Activated CD4-positive, CD25-positive, alpha-beta regulatory T cell treated with anti-CD3 and anti-CD28 coated beads, Interleukin-2, amount 50 U/mL, for 16 hours (primary cell): ENCODE measurements around the gene PHOX2B.
"Not testable (repeated sequence)": the region's sequence is repeated elsewhere in the genome, so short reads cannot be mapped to it uniquely, and the experiment has no call there.

Experiments
- DNase-seq: peaks from one replicate; pipeline ENCODE4 v3.0.0-alpha.2; 2020; ENCODE audit warnings: low read depth, low spot score

Gene PHOX2B

DNA sequence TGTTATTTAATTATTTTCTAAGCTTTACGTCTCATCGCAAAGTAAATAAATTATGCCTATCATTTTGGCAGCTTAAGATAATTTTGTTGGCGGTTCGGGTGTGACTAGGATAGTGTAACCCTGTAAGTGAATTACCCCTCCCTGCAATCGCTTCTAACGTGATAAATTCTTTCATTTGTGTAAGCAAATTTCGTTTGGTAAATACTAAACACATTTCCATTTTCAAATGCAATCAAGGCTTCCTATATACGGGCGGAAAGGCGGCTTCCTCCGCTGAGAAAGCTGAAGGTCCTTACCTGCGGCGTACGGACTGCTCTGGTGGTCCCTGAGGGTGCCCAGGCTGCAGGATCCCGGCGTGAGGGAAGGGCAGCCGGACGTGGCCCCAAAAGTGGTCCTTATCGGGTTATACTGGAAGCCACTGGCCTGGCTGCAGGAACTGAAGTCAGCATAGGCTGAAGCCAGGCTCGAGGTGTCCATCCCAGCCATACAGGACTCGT, 403 bp downstream of the PHOX2B start:
- no peak for DNase-seq

DNA sequence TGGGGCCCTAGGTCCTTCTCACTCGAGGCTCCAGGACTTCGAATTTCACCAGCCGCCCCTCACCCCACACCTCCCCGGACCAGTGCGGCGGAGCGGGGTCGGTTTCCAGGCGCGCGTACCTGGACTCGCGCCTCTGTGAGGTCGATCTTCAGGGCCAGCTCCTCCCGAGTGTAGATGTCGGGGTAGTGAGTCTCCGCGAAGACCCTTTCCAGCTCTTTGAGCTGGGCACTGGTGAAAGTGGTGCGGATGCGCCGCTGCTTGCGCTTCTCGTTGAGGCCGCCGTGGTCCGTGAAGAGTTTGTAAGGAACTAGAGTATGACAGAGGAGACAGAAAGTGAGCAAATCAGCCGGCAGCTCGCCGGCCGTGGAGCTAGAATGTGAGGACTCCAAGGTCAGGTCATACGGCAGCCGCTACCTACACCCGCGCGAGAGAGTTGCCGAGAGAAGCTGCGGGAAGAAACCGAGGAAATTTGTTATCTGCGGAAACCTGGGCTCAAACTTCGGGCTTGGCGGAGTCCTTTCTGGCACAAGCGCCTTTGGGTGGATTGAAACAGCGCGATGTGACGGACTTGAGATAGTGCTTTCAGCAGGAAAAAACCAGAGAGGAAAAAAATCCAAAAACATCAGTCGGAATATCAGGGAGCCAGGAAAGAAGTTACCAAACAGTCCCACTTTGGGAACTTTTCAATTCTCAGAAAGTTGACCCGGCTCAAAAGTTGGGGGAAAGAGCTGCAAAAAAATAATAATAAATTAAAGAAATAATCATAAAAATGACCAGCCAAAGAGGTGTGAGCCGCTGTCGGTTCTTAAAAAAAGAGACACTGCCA, 1.1 kb downstream of the PHOX2B start:
- no peak for DNase-seq

GRCh38 chr4:41746440-41747229, 1.9 kb downstream of the PHOX2B start:
- DNase-seq = no peak

- DNase-seq = no peak
Measured at GRCh38 chr4:41746025-41746439, 2.5 kb downstream of the PHOX2B start.

DNA sequence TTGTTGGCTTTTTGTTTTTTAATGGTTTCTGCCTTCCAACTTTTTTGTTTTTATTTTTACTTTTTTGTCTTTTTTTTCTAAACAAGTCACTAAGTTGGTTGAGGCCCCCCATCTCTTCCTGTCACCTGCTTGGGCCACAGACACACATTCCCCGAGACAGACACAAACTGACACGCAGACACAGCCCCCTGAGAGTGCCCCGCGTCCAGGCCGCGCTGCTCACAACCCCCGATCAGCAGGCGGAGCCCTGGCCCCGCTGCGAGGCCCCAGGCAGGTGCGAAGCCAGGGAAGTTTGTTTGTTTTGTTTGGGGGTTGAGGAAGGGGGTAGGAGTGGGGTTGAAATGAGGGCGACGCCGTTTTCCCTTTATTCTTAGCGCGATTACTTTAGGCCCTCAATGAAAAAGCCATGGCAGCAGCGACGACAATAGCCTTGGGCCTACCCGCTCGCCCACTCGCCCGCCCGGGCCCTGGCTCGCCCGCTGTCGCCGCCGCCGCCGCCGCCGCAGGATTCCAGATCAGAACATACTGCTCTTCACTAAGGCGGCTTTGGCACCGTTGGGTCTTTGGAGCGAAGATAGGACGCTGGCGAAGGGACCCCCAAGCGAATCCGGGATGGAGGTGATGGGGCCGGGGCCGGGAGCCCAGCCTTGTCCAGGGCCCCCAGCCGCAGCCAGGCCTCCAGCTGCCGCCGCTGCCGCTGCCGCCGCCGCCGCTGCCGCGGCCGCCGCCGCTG, 3.1 kb downstream of the PHOX2B start:
- DNase-seq = no peak

- DNase-seq = no peak
Measured at GRCh38 chr4:41744572-41745291, 3.8 kb downstream of the PHOX2B start.

- DNase-seq = no peak
Measured at GRCh38 chr4:41741354-41741753, 7.2 kb downstream of the PHOX2B start.

GRCh38 chr4:41737491-41737890, 11.0 kb downstream of the PHOX2B start:
- not testable (repeated sequence) for DNase-seq

DNA sequence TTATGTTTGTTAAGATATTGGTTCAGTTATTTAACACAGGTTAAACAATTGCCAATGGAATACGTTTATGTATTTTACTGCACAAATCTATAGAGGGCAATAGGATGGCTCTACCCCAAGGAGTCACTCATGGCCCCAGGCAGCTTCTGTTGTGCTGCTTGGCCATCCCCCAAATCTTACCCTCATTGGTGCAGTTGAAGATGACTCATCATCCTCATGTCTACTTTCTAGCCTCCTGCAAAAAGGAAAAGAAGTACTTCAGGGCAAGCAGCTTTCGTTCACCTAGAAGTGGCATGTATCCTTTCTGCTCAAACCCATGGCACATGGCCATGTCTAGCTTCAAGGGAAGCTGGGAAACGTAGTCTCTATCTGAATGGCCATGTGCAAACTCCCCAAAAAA, 14.2 kb downstream of the PHOX2B start:
- no peak for DNase-seq

DNA sequence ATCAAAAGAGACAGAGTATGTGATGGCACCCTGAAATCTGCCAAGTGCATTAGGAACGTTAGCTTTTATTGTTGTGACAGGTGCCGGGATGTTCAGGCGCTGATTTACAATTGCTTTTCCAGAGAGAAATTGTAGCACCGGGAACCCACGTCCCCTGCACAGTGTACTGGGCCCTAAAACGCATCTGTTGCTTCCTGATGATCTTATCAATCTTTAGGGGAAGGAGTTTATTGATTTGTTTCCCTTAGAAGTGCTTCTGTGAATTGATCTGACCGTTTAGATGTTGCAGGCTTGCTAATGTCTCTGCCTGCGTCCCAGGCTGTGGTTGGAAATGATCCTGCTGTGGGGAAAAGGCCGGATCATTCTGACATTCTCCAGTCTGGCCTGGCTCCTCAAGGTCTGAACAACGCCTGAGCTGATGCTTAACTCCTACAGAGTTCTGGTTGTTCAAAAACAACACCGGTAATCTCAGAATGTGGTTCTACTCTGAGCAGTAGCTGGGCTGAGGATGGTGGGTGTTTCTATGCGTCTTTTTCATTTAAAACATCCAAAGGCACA, 16.9 kb downstream of the PHOX2B start:
- no peak for DNase-seq

- no peak for DNase-seq
Measured at GRCh38 chr4:41728573-41728913, 20.0 kb downstream of the PHOX2B start.

GRCh38 chr4:41727861-41728572, 20.5 kb downstream of the PHOX2B start:
- DNase-seq = no peak

- DNase-seq = no peak
Measured at GRCh38 chr4:41725254-41725653, 23.3 kb downstream of the PHOX2B start.

DNA sequence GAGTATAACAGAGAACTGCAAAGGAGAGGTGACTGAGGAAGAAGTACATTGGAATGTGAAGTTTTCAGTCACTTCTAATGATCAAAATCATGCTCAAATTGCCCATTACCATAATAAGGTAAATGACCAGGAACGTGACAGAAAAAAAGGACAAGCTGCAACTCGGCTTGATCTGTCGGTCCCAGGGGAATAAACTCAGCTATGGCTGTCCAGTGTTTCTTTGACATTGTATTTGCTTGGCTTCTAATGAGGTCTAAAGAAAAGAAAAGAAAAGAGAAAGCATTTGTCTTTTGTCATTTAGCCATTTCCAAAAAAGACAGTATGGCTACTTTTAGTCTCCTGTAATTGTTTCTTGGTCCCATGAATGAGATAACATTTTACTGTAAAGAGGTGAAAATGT, 25.2 kb downstream of the PHOX2B start:
- DNase-seq = no peak

DNA sequence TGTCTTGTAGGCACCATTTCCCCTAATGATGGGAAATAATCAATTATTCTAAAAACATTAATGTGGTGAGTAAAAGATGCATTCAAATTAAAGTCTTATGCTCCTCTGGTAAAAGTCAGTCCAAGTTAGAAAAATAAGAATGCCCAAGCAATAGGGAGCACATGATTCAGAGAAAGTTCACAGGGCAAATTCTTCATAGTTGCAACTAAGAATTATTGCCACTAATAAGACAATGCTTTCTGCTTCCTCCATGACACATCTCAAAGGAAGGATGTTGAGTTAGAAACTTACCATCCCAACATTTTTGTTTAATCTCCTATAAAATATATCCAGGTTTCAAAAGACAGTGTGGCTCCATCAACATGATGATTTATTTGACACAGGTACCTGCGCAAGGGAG, 26.3 kb downstream of the PHOX2B start:
- no peak for DNase-seq

- no peak for DNase-seq
Measured at GRCh38 chr4:41719417-41719816, 29.1 kb downstream of the PHOX2B start.

DNA sequence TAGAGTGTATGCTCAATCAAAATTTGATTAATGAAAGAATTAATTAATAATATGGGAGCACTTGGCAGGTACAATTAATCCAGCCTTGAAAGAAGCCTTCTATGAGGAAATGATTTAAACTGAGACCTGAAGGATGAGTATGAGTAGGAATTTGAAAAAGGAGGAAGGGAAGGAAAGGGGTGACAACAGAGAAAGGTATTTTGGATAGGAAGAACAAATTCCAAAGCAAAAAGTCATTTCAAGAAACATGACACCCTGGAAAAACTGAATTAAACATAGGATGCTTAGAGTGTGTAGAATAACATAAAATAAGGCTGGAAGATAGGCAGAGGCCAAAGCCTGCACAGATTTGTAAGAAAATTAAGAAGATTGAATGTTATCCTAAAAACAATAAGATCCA, 29.6 kb downstream of the PHOX2B start:
- DNase-seq = no peak

DNA sequence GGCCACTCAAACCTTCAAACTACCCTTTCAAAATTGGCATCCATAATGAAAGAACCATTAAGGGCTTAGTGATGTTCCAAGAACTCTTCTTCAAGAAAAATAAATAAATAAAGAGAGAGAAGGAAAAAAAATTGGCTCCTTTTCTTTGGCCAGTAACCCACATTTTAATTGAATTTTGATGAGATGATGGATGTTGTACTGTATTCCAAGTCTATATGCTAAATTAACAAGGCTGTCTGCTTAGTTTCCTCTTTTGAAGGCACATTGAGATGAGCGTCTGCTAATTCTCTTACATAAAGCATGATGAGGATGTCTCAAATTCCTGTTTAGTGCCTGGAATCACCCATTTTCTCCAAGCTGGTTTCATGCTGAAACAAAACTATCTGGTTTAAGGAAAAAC, 33.4 kb downstream of the PHOX2B start:
- no peak for DNase-seq

DNA sequence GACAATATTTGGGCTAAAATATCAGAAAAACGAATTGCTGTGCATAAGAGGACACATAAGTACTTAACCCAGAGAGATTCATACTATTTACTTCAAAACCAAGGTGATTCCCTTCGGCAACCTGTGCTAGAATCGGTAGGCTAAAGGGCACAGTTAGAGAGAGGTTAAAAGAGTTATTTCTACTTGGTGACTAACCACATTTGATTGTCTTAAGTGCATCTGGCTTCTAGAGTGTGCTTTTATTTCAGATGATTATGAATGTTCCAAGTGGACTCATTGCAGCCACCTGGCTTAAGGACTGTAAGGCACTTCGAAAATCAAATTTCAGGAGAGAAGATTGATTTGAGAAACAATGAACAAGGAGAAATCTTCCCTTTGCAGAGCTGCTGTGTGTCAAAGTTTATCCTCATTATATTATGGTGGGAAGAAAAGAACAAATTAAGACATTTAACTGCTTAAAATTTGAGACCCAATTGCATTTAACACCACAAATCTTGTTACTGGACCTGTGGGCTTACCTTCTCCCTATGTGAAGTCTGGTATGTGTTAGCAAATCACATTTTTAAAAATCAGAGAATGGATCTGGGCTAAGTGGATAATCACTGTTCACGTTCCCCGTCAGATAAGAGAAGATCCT, 34.0 kb downstream of the PHOX2B start:
- DNase-seq = no peak

DNA sequence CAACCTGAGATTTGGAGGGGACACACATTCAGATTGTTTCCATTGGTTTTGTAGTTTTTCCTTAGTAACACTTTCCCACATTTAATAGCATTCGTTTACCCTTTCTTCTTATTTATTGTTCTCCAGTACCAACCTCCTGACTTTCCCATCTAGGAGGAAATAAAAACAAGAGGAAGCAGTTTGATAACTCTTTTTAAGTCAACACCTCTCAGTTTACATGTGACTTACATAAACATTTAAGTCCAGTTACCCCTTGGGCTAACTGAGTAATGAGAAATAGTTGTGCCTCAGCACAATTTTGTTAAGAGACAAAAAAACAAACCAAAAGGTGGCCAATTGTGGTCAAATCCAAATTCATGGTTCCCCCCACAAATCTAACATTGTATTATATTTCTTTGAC, 34.8 kb downstream of the PHOX2B start:
- DNase-seq = no peak
